HepG2 (cell line): ENCODE results near the gene CMTM3. TPM values are rescaled to one million over a fixed set of nuclear protein-coding genes. Genes with fewer than 3 reads are reported as not detected.
A peak's percentile ranks its signal among the peaks of the same experiment; 100 is the strongest.

ENCODE experiments used
- ARNT2 ChIP-seq: sonication (generic); formaldehyde crosslinking; IDR thresholded peaks from 2 replicates; pipeline ENCODE4 v1.8.0; 2022; ENCODE audit warnings: mild to moderate bottlenecking, low read depth, missing genetic modification reagents, moderate library complexity
- BRCA1 ChIP-seq: sonication (generic); formaldehyde crosslinking; IDR thresholded peaks from 2 replicates; pipeline ENCODE4 v1.4.0; 2020; ENCODE audit warnings: missing genetic modification reagents
- CEBPZ ChIP-seq: IDR thresholded peaks from 2 replicates; pipeline ENCODE4 v1.6.1; 2012; ENCODE audit warnings: low read length, improper control_type of control experiment
- CSRNP2 ChIP-seq: sonication (generic); formaldehyde crosslinking; conservative IDR thresholded peaks from 2 replicates; pipeline ENCODE4 v1.8.0; 2022; ENCODE audit warnings: low read depth, missing genetic modification reagents
- FOXA3 ChIP-seq: IDR thresholded peaks from 2 replicates; pipeline ENCODE4 v1.6.1; 2016; ENCODE audit warnings: missing genetic modification reagents, missing compliant biosample characterization
- HINFP ChIP-seq: sonication (generic); formaldehyde crosslinking; IDR thresholded peaks from 2 replicates; pipeline ENCODE4 v1.4.0; 2020; ENCODE audit warnings: low read depth, mild to moderate bottlenecking, missing genetic modification reagents
- ISL2 ChIP-seq: sonication (generic); formaldehyde crosslinking; IDR thresholded peaks from 2 replicates; pipeline ENCODE4 v1.5.0; 2020; ENCODE audit warnings: missing genetic modification reagents
- REST ChIP-seq, 2 experiments: IDR thresholded peaks; 2 replicates each; pipeline ENCODE4 v1.6.1; 2011 to 2012; ENCODE audit warnings: low read length in 2 of 2, borderline replicate concordance in 1 of 2, low read depth in 1 of 2, mild to moderate bottlenecking in 1 of 2, moderate library complexity in 1 of 2
- SMC3 ChIP-seq: IDR thresholded peaks from 2 replicates; pipeline ENCODE4 v1.6.1; 2011; ENCODE audit warnings: low read length, improper control_type of control experiment
- SNAI1 ChIP-seq: sonication (generic); formaldehyde crosslinking; IDR thresholded peaks from 2 replicates; pipeline ENCODE4 v1.5.0; 2020; ENCODE audit warnings: mild to moderate bottlenecking, missing genetic modification reagents, borderline replicate concordance
- TBL1XR1 ChIP-seq: fragments of 150-350 bp; IDR thresholded peaks from 2 replicates; pipeline ENCODE4 v1.6.1; 2014; ENCODE audit warnings: borderline replicate concordance, low read length; ENCODE audit not compliant: partially characterized antibody
- TBX3 ChIP-seq: fragments of 450-650 bp; IDR thresholded peaks from 2 replicates; pipeline ENCODE4 v1.6.1; 2017; ENCODE audit warnings: antibody characterized with exemption, mild to moderate bottlenecking, inconsistent platforms, borderline replicate concordance
- ZC3H4 ChIP-seq: sonication (generic); formaldehyde crosslinking; IDR thresholded peaks from 2 replicates; pipeline ENCODE4 v1.4.0; 2020; ENCODE audit warnings: missing genetic modification reagents, borderline replicate concordance
- ZNF138 ChIP-seq: sonication (generic); formaldehyde crosslinking; IDR thresholded peaks from 2 replicates; pipeline ENCODE4 v1.5.0; 2020; ENCODE audit warnings: mild to moderate bottlenecking, low read depth, missing genetic modification reagents
- ZNF317 ChIP-seq: sonication (generic); formaldehyde crosslinking; IDR thresholded peaks from 2 replicates; pipeline ENCODE4 v1.5.0; 2020; ENCODE audit warnings: mild to moderate bottlenecking, missing genetic modification reagents
- ZNF775 ChIP-seq: sonication (generic); formaldehyde crosslinking; IDR thresholded peaks from 2 replicates; pipeline ENCODE4 v1.4.0; 2020; ENCODE audit warnings: missing genetic modification reagents, mild to moderate bottlenecking, moderate library complexity, borderline replicate concordance
- ZNF782 ChIP-seq: sonication (generic); formaldehyde crosslinking; IDR thresholded peaks from 2 replicates; pipeline ENCODE4 v1.4.0; 2020; ENCODE audit warnings: missing genetic modification reagents, mild to moderate bottlenecking, borderline replicate concordance
- ZNF891 ChIP-seq: sonication (generic); formaldehyde crosslinking; IDR thresholded peaks from 2 replicates; pipeline ENCODE4 v1.5.0; 2020; ENCODE audit warnings: mild to moderate bottlenecking, missing genetic modification reagents
- polyA plus RNA-seq, 8 experiments: library from polyadenylated mRNA; depleted of rRNA in 3 of 8; stranded (reverse) in 7 of 8; unstranded in 1 of 8; fragments of >200 nt; fragmentation: Illumina TruSeq in 4 of 8; extraction: Trizol in 4 of 8; gene quantifications; 2 replicates each; pipeline versions ENCODE4 v1.2.1 to v1.2.3, GENCODE V29; 2011 to 2016; ENCODE audit warnings: low read depth in 4 of 8, missing spikeins in 1 of 8, mixed read lengths in 1 of 8; ENCODE audit not compliant: insufficient read depth in 1 of 8
- total RNA-seq, 5 experiments: library from RNA; depleted of rRNA; stranded (reverse); fragments of >200 nt; fragmentation: Illumina TruSeq; extraction: Trizol; gene quantifications; 2 replicates each; pipeline ENCODE4 v1.2.3, GENCODE V29; 2016; ENCODE audit warnings: low read depth in 1 of 5

CMTM3 gene
- total and polyA plus RNA-seq, 2 of the 13 experiments (the other 11 are each of a cell fraction or from before 2014, with no cell fraction given): 29.2 to 48.7 TPM

GRCh38 chr16:66604376-66605176 is at the start of gene CMTM3 (continued):
- TF ChIP-seq ARNT2 (CRISPR knock-in tag) (no peak; the same call in 1 of the 2 replicates), ISL2 (CRISPR knock-in tag) (peak; percentile 29; the same call in 1 of the 2 replicates), HINFP (CRISPR knock-in tag) (no peak), TBX3 (no peak), ZC3H4 (CRISPR knock-in tag) (no peak), TBL1XR1 (no peak), FOXA3 (CRISPR knock-in tag) (no peak), ZNF317 (no peak; the same call in 1 of the 2 replicates), SNAI1 (CRISPR knock-in tag) (0 out of 2 replicates have a peak, but pooled peaks have one; percentile 42), BRCA1 (CRISPR knock-in tag) (no peak), ZNF138 (CRISPR knock-in tag) (no peak), ZNF775 (CRISPR knock-in tag) (no peak), REST (IDR thresholded peaks at IDR 0.05; ENCODE audit: borderline replicate concordance in 1 of 2, low read depth in 1 of 2, low read length in 2 of 2) (no peak), SMC3 (no peak), ZNF891 (CRISPR knock-in tag) (no peak), CSRNP2 (no peak), ZNF782 (CRISPR knock-in tag) (no peak), CEBPZ (no peak)
